ENCODE results near the gene ZNF296. TPM values are rescaled to one million over a fixed set of nuclear protein-coding genes. Genes with fewer than 3 reads are reported as not detected.

ZNF296 gene
- total and polyA plus RNA-seq, 2 experiments from 2014 or later: not detected

GRCh38 chr19:45118106-45118505, 41.8 kb upstream of the ZNF296 start:
- no peaks in the 10 kb centered on the region for H3F3A ChIP-seq (ENCODE audit: insufficient read depth)
- in situ Hi-C loops (cut with MboI): no loop called here
- 79 to 85% methylated on average over 5 of the region's 5 CpGs for whole genome bisulfite sequencing, 2 experiments (ENCODE audit: low coverage in 1 of 2, low lambda C conversion rate in 2 of 2, missing lambda C conversion rate in 2 of 2)
- no peaks in the 10 kb centered on the region for H3K9me2 ChIP-seq (ENCODE audit: insufficient read depth)
- H3K9ac ChIP-seq: no peak overlapping the region
- no peak overlapping the region for H2AFZ ChIP-seq
- H3K36me3 ChIP-seq (ENCODE audit: low read depth): no peaks in the 10 kb centered on the region
- no peak overlapping the region for H3K4me3 ChIP-seq
- no peak overlapping the region for H3K27ac ChIP-seq
- H3K27me3 ChIP-seq (replicated peaks; ENCODE audit: insufficient read depth): no peaks in the 10 kb centered on the region
- H3K9me3 ChIP-seq (ENCODE audit: low read depth): no peaks in the 10 kb centered on the region
- DNase-seq: no peak
- H3K4me1 ChIP-seq (ENCODE audit: insufficient read depth): no peaks in the 10 kb centered on the region
- peaks cover 98% of the 10 kb centered on the region for H3K79me2 ChIP-seq (ENCODE audit: insufficient read depth)
- peaks cover 15% of the 10 kb centered on the region; the same call in 1 of the 2 replicates for H4K20me1 ChIP-seq (ENCODE audit: insufficient read depth)
- TF ChIP-seq EZH2phosphoT487 (IDR thresholded peaks at IDR 0.05; ENCODE audit: insufficient read depth, low read depth) (no peak), EZH2 (IDR thresholded peaks at IDR 0.05; ENCODE audit: insufficient read depth, poor library complexity, severe bottlenecking) (no peak)
- no peak overlapping the region for H3K4me2 ChIP-seq (ENCODE audit: unreplicated experiment)

DNA sequence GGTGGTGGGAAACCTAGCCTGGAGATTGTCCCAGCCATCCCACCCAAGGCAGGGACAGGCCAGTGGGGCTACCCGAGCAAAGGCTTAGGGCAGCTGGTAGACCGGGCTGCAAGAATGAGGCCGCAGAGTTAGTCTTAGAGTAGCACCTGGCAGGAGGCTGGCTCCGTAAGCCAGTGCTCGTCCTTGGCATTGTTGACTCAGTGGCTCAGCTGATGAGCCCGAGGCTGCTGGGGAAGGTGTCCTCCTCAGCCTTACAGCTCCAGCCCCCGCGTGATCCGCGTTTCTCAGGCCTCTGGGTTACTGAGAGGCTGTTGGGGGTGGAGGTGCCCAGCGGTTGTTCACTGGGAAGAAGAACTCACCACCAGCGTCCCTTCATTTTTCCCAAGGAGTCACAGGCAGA, 41.4 kb upstream of the ZNF296 start:
- no peaks in the 10 kb centered on the region for H3K27me3 ChIP-seq (replicated peaks; ENCODE audit: insufficient read depth)
- H4K20me1 ChIP-seq (ENCODE audit: insufficient read depth): peaks cover 15% of the 10 kb centered on the region; the same call in 1 of the 2 replicates
- H3F3A ChIP-seq (ENCODE audit: insufficient read depth): no peaks in the 10 kb centered on the region
- no peak overlapping the region for H2AFZ ChIP-seq
- no peaks in the 10 kb centered on the region for H3K36me3 ChIP-seq (ENCODE audit: low read depth)
- H3K9me2 ChIP-seq (ENCODE audit: insufficient read depth): no peaks in the 10 kb centered on the region
- peaks cover 99% of the 10 kb centered on the region for H3K79me2 ChIP-seq (ENCODE audit: insufficient read depth)
- H3K4me2 ChIP-seq (ENCODE audit: unreplicated experiment): no peak overlapping the region
- WGBS, 2 experiments (ENCODE audit: low coverage in 1 of 2, low lambda C conversion rate in 2 of 2, missing lambda C conversion rate in 2 of 2): 71 to 75% methylated on average over 12 of the region's 12 CpGs
- no peaks in the 10 kb centered on the region for H3K9me3 ChIP-seq (ENCODE audit: low read depth)
- no peak for DNase-seq
- no peak overlapping the region for H3K27ac ChIP-seq
- H3K4me1 ChIP-seq (ENCODE audit: insufficient read depth): no peaks in the 10 kb centered on the region
- no peak overlapping the region for H3K4me3 ChIP-seq
- H3K9ac ChIP-seq: no peak overlapping the region
- in situ Hi-C loops (cut with MboI): no loop called here
- no peak for TF ChIP-seq EZH2phosphoT487 (IDR thresholded peaks at IDR 0.05; ENCODE audit: insufficient read depth, low read depth)
- TF ChIP-seq EZH2 (IDR thresholded peaks at IDR 0.05; ENCODE audit: insufficient read depth, poor library complexity, severe bottlenecking): no peak

DNA sequence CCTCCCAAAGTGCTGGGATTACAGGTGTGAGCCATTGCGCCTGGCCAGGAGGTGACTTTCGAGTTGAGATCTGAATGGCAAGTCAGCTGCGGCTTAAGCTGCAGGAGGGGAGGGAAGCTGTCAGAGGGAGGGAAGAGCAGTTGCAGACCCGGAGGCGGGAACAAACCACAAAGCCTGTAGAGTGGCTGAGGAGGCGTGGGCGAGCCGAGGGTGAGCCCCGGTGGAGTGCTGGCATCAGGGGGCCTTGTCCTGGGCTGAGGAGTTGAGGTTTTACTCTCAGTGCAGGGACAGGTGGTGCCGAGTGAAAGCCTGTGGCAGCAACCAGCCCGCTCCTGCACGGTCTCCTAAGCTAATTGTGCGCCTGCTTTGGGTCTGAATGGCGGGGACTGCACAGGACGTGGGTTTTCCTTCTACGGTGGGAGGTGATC, 40.9 kb upstream of the ZNF296 start:
- TF ChIP-seq EZH2 (IDR thresholded peaks at IDR 0.05; ENCODE audit: insufficient read depth, poor library complexity, severe bottlenecking) (no peak), EZH2phosphoT487 (IDR thresholded peaks at IDR 0.05; ENCODE audit: insufficient read depth, low read depth) (no peak)
- peak; percentile 17 for DNase-seq
- no peak overlapping the region for H3K4me3 ChIP-seq
- 74 to 78% methylated on average over 16 of the region's 16 CpGs for WGBS, 2 experiments (ENCODE audit: low coverage in 1 of 2, low lambda C conversion rate in 2 of 2, missing lambda C conversion rate in 2 of 2)
- peaks cover 15% of the 10 kb centered on the region; the same call in 1 of the 2 replicates for H4K20me1 ChIP-seq (ENCODE audit: insufficient read depth)
- no peak overlapping the region for H3K4me2 ChIP-seq (ENCODE audit: unreplicated experiment)
- in situ Hi-C loops (cut with MboI): no loop called here
- H3F3A ChIP-seq (ENCODE audit: insufficient read depth): no peaks in the 10 kb centered on the region
- no peak overlapping the region for H3K27ac ChIP-seq
- no peaks in the 10 kb centered on the region for H3K4me1 ChIP-seq (ENCODE audit: insufficient read depth)
- no peaks in the 10 kb centered on the region for H3K27me3 ChIP-seq (replicated peaks; ENCODE audit: insufficient read depth)
- H3K9me3 ChIP-seq (ENCODE audit: low read depth): no peaks in the 10 kb centered on the region
- H3K79me2 ChIP-seq (ENCODE audit: insufficient read depth): peaks cover 99% of the 10 kb centered on the region
- no peak overlapping the region for H2AFZ ChIP-seq
- no peaks in the 10 kb centered on the region for H3K36me3 ChIP-seq (ENCODE audit: low read depth)
- H3K9ac ChIP-seq: no peak overlapping the region
- H3K9me2 ChIP-seq (ENCODE audit: insufficient read depth): no peaks in the 10 kb centered on the region

- H3K4me2 ChIP-seq (ENCODE audit: unreplicated experiment): no peak overlapping the region
- peaks cover 16% of the 10 kb centered on the region for H4K20me1 ChIP-seq (ENCODE audit: insufficient read depth)
- no peaks in the 10 kb centered on the region for H3F3A ChIP-seq (ENCODE audit: insufficient read depth)
- TF ChIP-seq EZH2phosphoT487 (IDR thresholded peaks at IDR 0.05; ENCODE audit: insufficient read depth, low read depth): no peak
- no peak for TF ChIP-seq EZH2 (IDR thresholded peaks at IDR 0.05; ENCODE audit: insufficient read depth, poor library complexity, severe bottlenecking)
- DNase-seq: no peak
- H3K4me3 ChIP-seq: no peak overlapping the region
- 91 to 94% methylated on average over 20 to 21 of the region's 21 CpGs for WGBS, 2 experiments (ENCODE audit: low coverage in 1 of 2, low lambda C conversion rate in 2 of 2, missing lambda C conversion rate in 2 of 2)
- no peaks in the 10 kb centered on the region for H3K4me1 ChIP-seq (ENCODE audit: insufficient read depth)
- no peaks in the 10 kb centered on the region for H3K9me2 ChIP-seq (ENCODE audit: insufficient read depth)
- no peak overlapping the region for H2AFZ ChIP-seq
- no peaks in the 10 kb centered on the region for H3K9me3 ChIP-seq (ENCODE audit: low read depth)
- in situ Hi-C loops (cut with MboI): no loop called here
- no peak overlapping the region for H3K27ac ChIP-seq
- no peaks in the 10 kb centered on the region for H3K36me3 ChIP-seq (ENCODE audit: low read depth)
- peaks cover 99% of the 10 kb centered on the region for H3K79me2 ChIP-seq (ENCODE audit: insufficient read depth)
- H3K9ac ChIP-seq: no peak overlapping the region
- no peaks in the 10 kb centered on the region for H3K27me3 ChIP-seq (replicated peaks; ENCODE audit: insufficient read depth)
These were observed 39.7 kb upstream of the ZNF296 start for GRCh38 chr19:45115809-45116615.
